HEK293 (cell line): ENCODE results near the gene SH2D2A.
A peak's percentile ranks its signal among the peaks of the same experiment; 100 is the strongest.

Source experiments
- ELK4 ChIP-seq: IDR thresholded peaks from 2 replicates; pipeline ENCODE4 v1.6.1; 2011; ENCODE audit warnings: mild to moderate bottlenecking, low read depth, low read length, borderline replicate concordance
- GFI1B ChIP-seq: fragments of 450-650 bp; formaldehyde crosslinking; IDR thresholded peaks from 2 replicates; pipeline ENCODE4 v1.5.1; 2016; ENCODE audit warnings: missing biosample characterization, missing genetic modification characterization
- GLIS1 ChIP-seq: fragments of 450-650 bp; formaldehyde crosslinking; IDR thresholded peaks from 2 replicates; pipeline ENCODE4 v1.5.1; 2016; ENCODE audit warnings: missing biosample characterization, missing genetic modification characterization
- HOXA7 ChIP-seq: sonication (generic); formaldehyde crosslinking; IDR thresholded peaks from 2 replicates; pipeline ENCODE4 v1.8.1; 2022; ENCODE audit warnings: missing genetic modification reagents, borderline replicate concordance
- KLF1 ChIP-seq: fragments of 450-650 bp; formaldehyde crosslinking; IDR thresholded peaks from 2 replicates; pipeline ENCODE4 v1.5.1; 2016; ENCODE audit warnings: missing biosample characterization, missing genetic modification characterization
- MYNN ChIP-seq: fragments of 450-650 bp; formaldehyde crosslinking; IDR thresholded peaks from 2 replicates; pipeline ENCODE4 v1.5.1; 2016; ENCODE audit warnings: missing biosample characterization, missing genetic modification characterization, borderline replicate concordance
- SP2 ChIP-seq: fragments of 450-650 bp; formaldehyde crosslinking; IDR thresholded peaks from 2 replicates; pipeline ENCODE4 v1.5.1; 2016; ENCODE audit warnings: missing biosample characterization, missing genetic modification characterization
- SP3 ChIP-seq: fragments of 450-650 bp; formaldehyde crosslinking; IDR thresholded peaks from 2 replicates; pipeline ENCODE4 v1.5.1; 2016; ENCODE audit warnings: missing biosample characterization, missing genetic modification characterization
- ZBTB44 ChIP-seq: fragments of 450-650 bp; IDR thresholded peaks from 2 replicates; pipeline ENCODE4 v1.5.1; 2018; ENCODE audit warnings: missing biosample characterization, mild to moderate bottlenecking, missing genetic modification characterization
- ZFHX2 ChIP-seq: fragments of 450-650 bp; formaldehyde crosslinking; conservative IDR thresholded peaks from 2 replicates; pipeline ENCODE4 v1.5.1; 2016; ENCODE audit warnings: missing biosample characterization, missing genetic modification characterization
- ZFP69B ChIP-seq: fragments of 450-650 bp; formaldehyde crosslinking; IDR thresholded peaks from 2 replicates; pipeline ENCODE4 v1.5.1; 2016; ENCODE audit warnings: missing biosample characterization, missing genetic modification characterization
- ZIC2 ChIP-seq: fragments of 450-650 bp; formaldehyde crosslinking; IDR thresholded peaks from 2 replicates; pipeline ENCODE4 v1.5.1; 2016; ENCODE audit warnings: missing biosample characterization, missing genetic modification characterization
- ZNF18 ChIP-seq: fragments of 450-650 bp; formaldehyde crosslinking; IDR thresholded peaks from 2 replicates; pipeline ENCODE4 v1.5.1; 2016; ENCODE audit warnings: missing biosample characterization, missing genetic modification characterization
- ZNF292 ChIP-seq: fragments of 450-650 bp; formaldehyde crosslinking; IDR thresholded peaks from 2 replicates; pipeline ENCODE4 v1.5.1; 2016; ENCODE audit warnings: low read depth, missing biosample characterization, missing genetic modification characterization, borderline replicate concordance
- ZNF341 ChIP-seq: fragments of 450-650 bp; formaldehyde crosslinking; IDR thresholded peaks from 2 replicates; pipeline ENCODE4; 2016; ENCODE audit warnings: low read depth, missing biosample characterization, missing genetic modification characterization
- ZNF350 ChIP-seq: fragments of 450-650 bp; formaldehyde crosslinking; IDR thresholded peaks from 2 replicates; pipeline ENCODE4 v1.5.0; 2017; ENCODE audit warnings: missing biosample characterization, mild to moderate bottlenecking, missing genetic modification characterization
- ZNF37A ChIP-seq: fragments of 450-650 bp; IDR thresholded peaks from 2 replicates; pipeline ENCODE4 v1.5.1; 2018; ENCODE audit warnings: missing biosample characterization, missing genetic modification characterization
- ZNF394 ChIP-seq: fragments of 450-650 bp; formaldehyde crosslinking; IDR thresholded peaks from 2 replicates; pipeline ENCODE4 v1.5.1; 2016; ENCODE audit warnings: missing biosample characterization, missing genetic modification characterization, mild to moderate bottlenecking, moderate library complexity, borderline replicate concordance
- ZNF404 ChIP-seq: fragments of 450-650 bp; formaldehyde crosslinking; IDR thresholded peaks from 2 replicates; pipeline ENCODE4 v1.5.1; 2017; ENCODE audit warnings: missing biosample characterization, missing genetic modification characterization
- ZNF473 ChIP-seq: fragments of 450-650 bp; formaldehyde crosslinking; IDR thresholded peaks from 2 replicates; pipeline ENCODE4 v1.5.1; 2017; ENCODE audit warnings: missing biosample characterization, missing genetic modification characterization
- ZNF501 ChIP-seq: fragments of 450-650 bp; formaldehyde crosslinking; IDR thresholded peaks from 2 replicates; pipeline ENCODE4 v1.5.1; 2016; ENCODE audit warnings: missing biosample characterization, missing genetic modification characterization
- ZNF530 ChIP-seq: fragments of 450-650 bp; formaldehyde crosslinking; IDR thresholded peaks from 2 replicates; pipeline ENCODE4 v1.5.1; 2016; ENCODE audit warnings: low read depth, missing biosample characterization, missing genetic modification characterization
- ZNF600 ChIP-seq: fragments of 450-650 bp; formaldehyde crosslinking; IDR thresholded peaks from 2 replicates; pipeline ENCODE4 v1.5.1; 2016; ENCODE audit warnings: missing biosample characterization, missing genetic modification characterization
- ZNF610 ChIP-seq: fragments of 450-650 bp; formaldehyde crosslinking; IDR thresholded peaks from 2 replicates; pipeline ENCODE4 v1.5.1; 2016; ENCODE audit warnings: missing biosample characterization, missing genetic modification characterization, borderline replicate concordance
- ZNF623 ChIP-seq: fragments of 450-650 bp; formaldehyde crosslinking; IDR thresholded peaks from 2 replicates; pipeline ENCODE4 v1.5.1; 2016; ENCODE audit warnings: missing biosample characterization, missing genetic modification characterization
- ZNF654 ChIP-seq: fragments of 450-650 bp; formaldehyde crosslinking; IDR thresholded peaks from 2 replicates; pipeline ENCODE4 v1.5.1; 2016; ENCODE audit warnings: low read depth, missing biosample characterization, missing genetic modification characterization
- ZNF670 ChIP-seq: fragments of 450-650 bp; formaldehyde crosslinking; IDR thresholded peaks from 2 replicates; pipeline ENCODE4 v1.5.1; 2016; ENCODE audit warnings: missing biosample characterization, missing genetic modification characterization, low read depth
- ZNF677 ChIP-seq: fragments of 450-650 bp; IDR thresholded peaks from 2 replicates; pipeline ENCODE4 v1.5.0; 2018; ENCODE audit warnings: missing biosample characterization, mild to moderate bottlenecking, missing genetic modification characterization, moderate library complexity
- ZNF701 ChIP-seq: fragments of 450-650 bp; formaldehyde crosslinking; IDR thresholded peaks from 2 replicates; pipeline ENCODE4 v1.5.1; 2016; ENCODE audit warnings: missing biosample characterization, missing genetic modification characterization
- ZNF704 ChIP-seq: fragments of 450-650 bp; formaldehyde crosslinking; IDR thresholded peaks from 2 replicates; pipeline ENCODE4 v1.5.1; 2016; ENCODE audit warnings: missing biosample characterization, missing genetic modification characterization
- ZNF792 ChIP-seq: fragments of 450-650 bp; formaldehyde crosslinking; IDR thresholded peaks from 2 replicates; pipeline ENCODE4 v1.5.1; 2016; ENCODE audit warnings: missing biosample characterization, missing genetic modification characterization
- ZNF837 ChIP-seq: fragments of 450-650 bp; formaldehyde crosslinking; IDR thresholded peaks from 2 replicates; pipeline ENCODE4 v1.5.1; 2016; ENCODE audit warnings: missing biosample characterization, missing genetic modification characterization
- ZSCAN16 ChIP-seq: fragments of 450-650 bp; formaldehyde crosslinking; IDR thresholded peaks from 2 replicates; pipeline ENCODE4 v1.5.1; 2016; ENCODE audit warnings: missing biosample characterization, missing genetic modification characterization
- ZSCAN4 ChIP-seq: fragments of 450-650 bp; formaldehyde crosslinking; IDR thresholded peaks from 2 replicates; pipeline ENCODE4 v1.5.1; 2017; ENCODE audit warnings: missing biosample characterization, missing genetic modification characterization

Gene SH2D2A

GRCh38 chr1:156860628-156861423, 44.2 kb upstream of the SH2D2A start, which contains the start of gene NTRK1 (continued):
- TF ChIP-seq ZNF530 (no peak), ZBTB44 (tag by site-specific recombination) (no peak), ZNF292 (tag by site-specific recombination) (no peak), ZSCAN16 (tag by site-specific recombination) (no peak), ZIC2 (tag by site-specific recombination) (no peak), ZNF704 (tag by site-specific recombination) (no peak), ZNF341 (tag by site-specific recombination) (no peak), ZNF837 (tag by site-specific recombination) (no peak), MYNN (no peak), ZNF701 (tag by site-specific recombination) (no peak), GFI1B (tag by site-specific recombination) (no peak), ELK4 (no peak), ZSCAN4 (tag by site-specific recombination) (no peak), ZNF623 (no peak), KLF1 (tag by site-specific recombination) (peak; percentile 91), ZNF600 (tag by site-specific recombination) (no peak), ZNF501 (tag by site-specific recombination) (no peak), SP3 (tag by site-specific recombination) (peak; percentile 70), ZNF37A (no peak), ZNF610 (no peak), ZNF404 (tag by site-specific recombination) (no peak), ZNF473 (tag by site-specific recombination) (no peak), ZNF677 (tag by site-specific recombination) (no peak), ZNF18 (tag by site-specific recombination) (no peak), ZFP69B (tag by site-specific recombination) (no peak), ZNF792 (tag by site-specific recombination) (no peak), GLIS1 (tag by site-specific recombination) (peak; percentile 6; the same call in 1 of the 2 replicates), HOXA7 (CRISPR knock-in tag) (no peak), ZNF670 (tag by site-specific recombination) (no peak), ZFHX2 (peak; percentile 52), SP2 (tag by site-specific recombination) (peak; percentile 70), ZNF394 (tag by site-specific recombination) (no peak), ZNF350 (tag by site-specific recombination) (no peak), ZNF654 (no peak)
